NCI-H524 treated with DMSO at 0.1 percent for 48 hours (cell line): ENCODE results near the gene TGM1.

Experiments
- DNase-seq: peaks from one replicate; lab custom pipeline; 2025; lab: John Stamatoyannopoulos, UW

The TGM1 gene

DNA sequence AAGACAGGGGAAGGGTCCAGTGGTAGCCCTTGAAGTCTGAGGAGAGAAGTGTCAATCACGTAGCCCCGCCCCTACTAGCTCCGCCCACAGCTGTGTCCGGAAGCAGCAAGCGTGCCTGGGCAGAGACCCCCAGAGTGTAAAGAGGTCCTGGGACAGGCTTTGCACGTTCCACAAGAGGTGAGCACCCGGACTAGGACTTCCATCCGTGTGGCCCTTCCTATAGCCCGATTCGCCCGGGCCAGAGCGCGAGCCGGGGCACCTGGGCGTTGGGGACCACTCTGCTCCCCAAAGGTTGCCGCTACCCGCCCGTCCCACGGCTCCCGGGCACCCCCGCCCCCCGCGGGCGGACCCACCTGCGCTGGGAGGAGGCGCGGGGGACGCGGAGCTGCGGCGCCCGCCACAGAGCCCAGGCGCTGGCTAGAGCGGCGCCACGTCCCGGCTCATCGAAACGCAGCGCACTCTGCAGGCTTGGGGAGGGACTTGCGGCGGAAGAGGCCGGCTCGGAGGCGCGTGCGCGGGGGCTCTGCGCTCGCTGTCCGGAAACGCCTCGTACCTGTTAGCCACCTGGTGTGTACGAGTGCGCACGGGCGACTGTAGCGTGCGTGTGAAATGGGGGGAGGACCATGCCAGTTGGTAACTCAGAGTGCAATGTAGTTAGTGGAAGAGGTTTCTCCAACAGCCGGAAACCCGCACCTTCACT, 8.3 kb upstream of the TGM1 start, which contains the start of gene RABGGTA:
Gene RABGGTA (minus strand): TSS at position 464 of the 700 bp plus-strand sequence. CDS start 482 bp downstream, outside the sequence.
- DNase-seq, result peak; percentile 61

DNA sequence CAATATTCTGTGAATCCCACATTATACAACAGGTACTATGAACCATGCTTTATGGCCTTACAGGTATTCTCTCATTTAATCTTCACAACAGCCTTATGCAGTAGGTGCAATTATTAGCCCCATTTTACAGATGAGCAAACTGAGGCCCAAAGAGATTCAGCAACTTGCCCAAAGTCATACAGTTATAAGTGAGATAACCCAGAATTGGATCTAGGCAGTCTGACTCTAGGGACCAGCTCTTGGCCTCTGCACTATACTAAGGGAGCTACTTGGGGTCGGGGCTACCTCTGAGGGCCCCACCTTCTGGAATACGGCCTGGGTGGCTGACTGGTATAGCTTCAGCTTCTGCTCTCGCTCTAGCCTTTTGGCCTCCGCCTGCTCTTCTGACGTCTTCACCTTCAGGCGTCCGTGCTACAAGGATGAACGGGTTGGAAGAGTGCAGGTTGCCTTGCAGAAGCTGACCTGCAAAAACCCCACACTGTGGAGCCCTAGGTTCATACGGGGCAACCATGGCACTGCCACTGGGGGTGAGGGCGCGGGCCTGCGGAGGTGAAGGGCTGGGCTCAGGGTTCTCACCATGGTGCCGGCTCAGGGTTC, 7.7 kb upstream of the TGM1 start:
- DNase-seq, result no peak

DNA sequence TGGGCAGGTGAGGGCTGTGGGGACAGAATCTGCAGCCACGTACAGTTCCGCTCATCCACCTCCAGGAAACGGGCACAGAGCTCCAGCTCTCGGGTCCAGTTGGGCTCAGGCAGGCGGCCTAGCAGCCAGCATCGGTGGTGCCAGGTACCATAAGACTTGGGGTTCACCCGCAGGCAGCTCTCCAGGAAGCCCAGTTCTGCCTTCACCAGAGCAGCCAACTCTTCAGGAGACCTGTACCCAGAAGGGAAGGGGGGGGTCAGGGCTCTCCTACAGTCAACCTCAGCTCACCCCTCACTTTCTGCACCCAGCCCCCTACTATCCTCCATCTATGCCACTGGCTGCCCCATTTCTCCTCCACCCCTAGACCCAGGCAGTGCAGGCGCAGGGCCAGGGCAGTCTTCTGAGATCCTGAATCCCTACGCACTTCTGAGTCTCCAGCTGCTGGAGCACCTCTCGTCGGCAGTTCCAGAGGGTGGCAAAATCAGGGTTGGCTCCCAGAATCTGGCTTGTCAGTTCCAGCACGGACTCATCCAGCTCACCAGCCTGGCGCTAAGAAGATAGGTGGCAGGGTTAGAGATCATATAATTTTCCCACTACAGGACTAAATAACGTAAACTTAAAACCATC, 7.0 kb upstream of the TGM1 start:
- DNase-seq, result no peak

DNA sequence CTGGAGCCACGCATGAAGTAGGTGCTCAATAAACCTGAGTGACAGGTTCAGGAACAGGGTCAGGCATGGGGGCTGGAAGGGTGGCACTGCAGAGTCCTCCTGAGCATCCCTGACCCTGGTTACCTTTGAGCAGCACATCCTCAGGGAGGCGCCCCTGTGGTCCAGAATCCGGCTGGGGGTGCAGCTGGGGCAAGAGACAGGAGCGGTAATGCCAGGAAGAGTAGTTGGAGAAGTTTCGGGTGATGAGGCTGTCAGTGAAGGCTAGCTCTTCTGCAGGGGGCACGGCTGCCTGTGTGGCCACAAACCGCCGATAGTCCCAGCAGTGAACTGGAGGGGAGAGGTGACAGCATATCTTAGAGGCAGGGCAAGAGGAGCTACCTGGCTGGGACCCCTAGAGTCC, 6.4 kb upstream of the TGM1 start:
- DNase-seq, result no peak

DNA sequence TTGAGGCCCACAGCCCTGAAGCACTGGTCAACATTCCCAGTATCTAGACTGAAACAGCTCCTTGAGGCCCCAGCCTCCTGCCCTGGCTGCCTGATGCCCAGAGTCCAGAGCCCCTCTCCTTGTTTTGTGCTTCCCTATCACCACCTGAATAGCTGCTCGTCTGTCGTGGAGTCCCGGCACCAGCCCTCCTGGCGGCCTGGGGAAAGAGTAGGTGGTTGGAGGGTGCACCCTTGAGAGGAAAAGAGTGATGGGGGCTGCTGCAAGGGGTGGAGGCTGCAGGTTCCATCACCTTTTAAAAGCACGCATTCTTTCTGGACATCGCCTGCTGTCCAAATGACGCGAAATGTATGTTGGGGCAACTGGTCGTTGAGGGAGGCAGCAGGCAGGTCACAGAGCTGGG, 5.2 kb upstream of the TGM1 start:
- no peak for DNase-seq

DNA sequence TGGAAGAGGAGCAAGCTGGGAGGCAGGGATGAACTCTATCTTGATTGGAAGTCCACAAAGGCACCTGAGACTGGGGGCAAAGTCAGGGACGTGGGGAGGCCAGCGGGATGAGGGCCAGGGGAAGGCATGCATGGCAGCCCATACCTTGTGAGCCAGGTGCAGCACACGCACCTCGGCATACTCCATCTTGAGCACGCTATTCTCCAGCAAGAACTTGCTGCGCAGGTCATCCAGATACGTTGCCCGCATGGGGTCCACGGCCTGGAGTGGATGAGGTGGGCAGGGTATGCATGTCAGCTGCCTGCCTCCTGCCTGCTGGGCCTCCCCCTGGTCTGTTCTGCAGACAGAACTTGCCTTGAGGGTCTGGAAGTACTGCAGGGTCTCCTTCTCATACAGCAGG, 4.5 kb upstream of the TGM1 start:
- no peak for DNase-seq

DNA sequence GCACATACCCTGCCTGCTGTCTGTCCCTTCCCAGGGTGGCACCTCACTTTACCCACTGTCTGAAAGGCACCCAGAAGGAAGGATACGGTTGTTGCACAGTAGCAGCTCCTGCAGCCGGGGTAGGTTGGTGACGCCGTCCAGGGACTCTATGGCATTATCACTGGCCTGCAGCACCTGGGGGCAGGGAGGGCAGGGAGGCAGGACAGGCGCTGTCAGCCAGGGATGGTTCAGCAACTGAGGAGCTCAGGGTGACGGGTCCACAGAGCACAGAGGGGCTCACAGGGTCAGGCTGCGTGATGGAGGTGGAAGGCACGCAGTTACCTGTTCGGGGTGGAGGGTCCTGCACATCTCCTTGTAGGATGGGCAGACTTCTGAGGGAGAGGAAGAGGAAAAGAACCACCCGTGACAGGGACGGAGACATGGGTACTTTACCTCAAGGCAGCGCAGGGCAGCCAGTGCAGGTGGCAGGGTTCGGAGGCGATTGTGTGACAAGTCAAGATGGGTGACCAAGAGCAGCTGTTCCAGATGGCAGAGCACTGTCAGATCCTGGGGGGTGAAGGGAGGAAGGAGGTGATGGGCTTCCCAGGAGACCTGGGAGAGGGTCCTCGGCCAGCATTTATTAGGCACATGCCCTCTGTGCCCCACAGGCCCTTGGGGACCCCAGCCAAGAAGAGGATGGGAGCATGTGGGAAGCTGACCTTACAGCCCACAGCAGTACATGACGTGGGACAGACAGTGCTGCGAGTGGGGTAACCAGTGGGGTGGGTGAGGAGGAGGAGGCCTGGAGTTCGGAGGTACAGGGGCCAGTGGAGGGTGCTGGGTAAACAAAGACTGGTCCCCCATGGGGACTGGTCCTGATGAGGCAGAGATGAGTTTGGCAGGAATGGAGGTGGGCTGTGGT, 3.6 kb upstream of the TGM1 start:
- no peak for DNase-seq

DNA sequence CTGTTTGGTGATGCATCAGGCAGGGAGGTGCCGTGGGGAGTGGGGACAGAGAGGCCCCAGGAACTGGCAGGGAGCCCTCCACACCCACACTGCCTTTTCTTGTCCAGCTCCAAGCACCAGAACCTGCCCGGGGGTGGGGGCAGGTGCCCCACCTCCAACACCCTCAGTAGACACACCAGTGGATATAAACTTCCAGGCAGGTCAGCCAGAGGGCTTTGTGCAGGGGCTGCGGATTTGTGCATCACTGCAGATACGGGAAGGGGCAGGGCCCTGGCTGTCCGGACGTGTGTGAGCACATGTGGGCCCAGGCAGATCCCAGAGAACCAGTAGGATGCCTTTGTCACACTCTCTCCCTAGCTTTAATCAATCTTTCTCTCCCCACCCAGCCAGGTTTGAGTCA, 1.3 kb upstream of the TGM1 start:
- DNase-seq, result no peak

DNA sequence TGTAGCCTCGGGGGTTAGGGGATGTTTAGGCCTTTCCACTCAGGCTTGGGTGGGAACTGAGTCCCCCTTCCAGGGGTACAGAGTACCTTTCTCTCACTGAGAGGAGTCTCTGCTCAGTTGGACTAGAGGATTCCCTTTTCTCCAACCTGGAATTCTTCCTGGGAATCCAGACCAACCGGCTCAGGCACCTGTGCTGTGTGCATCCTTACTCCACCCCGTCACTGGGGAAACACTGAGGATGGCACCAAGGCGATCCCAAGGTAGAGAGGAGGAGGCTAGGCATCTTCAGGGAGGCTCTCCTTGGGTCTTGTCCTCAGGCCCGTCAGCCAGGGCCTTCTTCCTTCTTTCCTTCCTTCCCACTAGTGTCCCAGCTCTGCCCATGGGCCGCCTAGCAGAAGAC, 871 bp upstream of the TGM1 start:
- no peak for DNase-seq

DNA sequence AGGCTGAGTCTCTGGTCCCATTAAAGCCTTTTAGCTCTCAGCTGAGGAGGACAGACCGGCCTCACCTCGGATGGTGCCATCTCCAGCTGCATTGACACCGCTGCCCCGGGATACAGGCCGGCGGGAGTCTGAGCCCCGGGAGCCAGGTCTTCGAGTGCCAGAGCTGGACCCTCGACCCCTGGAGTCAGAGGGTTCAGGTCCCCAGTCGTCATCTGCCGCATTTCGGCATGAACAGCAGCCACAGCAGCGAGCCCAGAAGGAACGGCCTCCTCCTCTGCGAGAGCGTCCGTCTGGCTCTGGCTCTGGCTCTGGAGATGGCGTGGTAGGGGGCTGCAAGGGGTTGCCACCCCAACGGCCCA, 1.0 kb downstream of the TGM1 start:
- DNase-seq, result no peak

DNA sequence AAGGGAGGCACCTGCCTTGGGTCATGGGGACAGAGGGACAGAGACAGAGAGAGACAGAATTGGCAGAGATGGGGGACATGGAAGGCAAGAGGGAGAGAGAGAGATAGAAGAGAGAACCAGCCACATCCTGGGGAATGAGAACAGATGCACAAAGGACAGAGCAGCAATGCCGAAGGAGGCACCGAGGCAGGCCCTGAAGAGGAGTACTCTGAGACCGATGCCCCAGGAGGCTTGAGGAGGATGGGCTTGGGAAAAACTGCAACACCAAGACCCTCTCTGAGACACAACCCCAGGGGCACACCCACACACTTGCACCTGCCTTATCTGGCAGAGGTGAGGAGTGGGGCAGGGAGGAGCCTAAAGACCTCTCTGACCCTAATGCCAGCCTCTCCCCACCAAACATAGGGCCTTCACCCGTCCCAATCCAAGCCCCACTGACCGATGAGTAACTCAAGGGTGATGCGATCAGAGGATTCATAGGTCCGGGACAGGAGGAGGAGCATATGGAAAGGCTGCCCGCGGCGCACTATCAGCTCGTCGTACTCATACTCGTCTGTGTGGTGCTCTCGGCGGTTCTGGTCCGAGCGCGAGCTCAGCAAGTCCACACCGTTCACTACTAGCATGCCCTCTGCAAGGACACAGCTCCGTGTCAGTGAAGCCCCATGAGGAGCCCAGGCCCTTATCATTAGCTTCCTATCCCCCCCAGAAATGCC, 1.6 kb downstream of the TGM1 start:
- no peak for DNase-seq

DNA sequence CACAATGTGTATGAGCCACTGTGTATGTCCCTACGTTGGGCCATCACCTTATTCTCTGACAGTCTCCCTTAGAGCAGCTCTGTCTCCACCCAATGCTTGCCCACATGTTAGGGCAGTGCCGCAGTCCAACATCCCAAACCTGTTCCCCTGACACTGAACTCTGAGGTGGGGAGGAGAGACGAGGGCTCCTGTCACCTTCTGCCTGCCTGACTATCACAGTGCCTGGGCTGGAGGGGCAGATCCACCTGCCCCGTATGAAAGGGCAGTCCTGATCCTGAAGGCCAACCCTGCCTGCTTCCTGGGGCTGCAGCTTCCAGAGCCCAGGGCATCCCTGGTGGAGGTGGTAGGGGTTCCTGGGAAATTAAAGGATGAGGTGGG, 2.2 kb downstream of the TGM1 start:
- no peak for DNase-seq

DNA sequence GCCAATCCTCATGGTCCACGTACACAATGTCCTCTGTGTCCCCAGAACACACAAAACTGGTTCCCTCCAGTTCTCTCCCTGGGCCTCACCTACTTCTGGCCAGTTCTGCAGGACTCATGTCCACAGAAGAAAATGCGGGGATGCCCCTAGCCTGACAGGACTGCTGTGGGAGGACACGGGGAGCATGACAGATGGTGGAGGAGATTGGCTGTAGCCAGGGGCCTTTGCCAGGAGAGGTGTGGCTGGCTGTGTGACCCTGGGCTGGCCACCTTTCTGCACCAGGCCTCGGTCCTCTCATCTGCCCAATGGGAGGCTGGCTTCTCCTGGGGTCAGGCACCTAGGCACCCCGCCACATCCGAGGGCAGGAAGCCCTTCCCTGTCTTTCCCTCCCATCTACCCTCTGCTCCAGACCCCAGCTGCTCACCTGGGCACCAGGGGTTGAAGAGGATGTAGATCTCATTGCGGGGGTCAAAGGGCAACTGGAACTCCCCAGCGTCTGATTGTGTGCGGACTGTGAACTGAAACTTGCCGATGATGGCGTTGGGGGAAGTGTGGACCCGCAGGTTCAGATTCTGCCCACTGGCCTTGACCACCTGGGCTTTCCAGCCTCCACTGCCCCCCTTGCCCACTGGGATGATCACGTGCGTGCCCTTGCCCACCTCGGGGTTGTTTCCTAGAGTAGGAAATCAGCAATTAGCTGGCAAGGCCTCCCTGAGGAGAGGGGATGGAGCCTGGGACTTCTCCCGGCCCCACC, 2.8 kb downstream of the TGM1 start:
- no peak for DNase-seq

DNA sequence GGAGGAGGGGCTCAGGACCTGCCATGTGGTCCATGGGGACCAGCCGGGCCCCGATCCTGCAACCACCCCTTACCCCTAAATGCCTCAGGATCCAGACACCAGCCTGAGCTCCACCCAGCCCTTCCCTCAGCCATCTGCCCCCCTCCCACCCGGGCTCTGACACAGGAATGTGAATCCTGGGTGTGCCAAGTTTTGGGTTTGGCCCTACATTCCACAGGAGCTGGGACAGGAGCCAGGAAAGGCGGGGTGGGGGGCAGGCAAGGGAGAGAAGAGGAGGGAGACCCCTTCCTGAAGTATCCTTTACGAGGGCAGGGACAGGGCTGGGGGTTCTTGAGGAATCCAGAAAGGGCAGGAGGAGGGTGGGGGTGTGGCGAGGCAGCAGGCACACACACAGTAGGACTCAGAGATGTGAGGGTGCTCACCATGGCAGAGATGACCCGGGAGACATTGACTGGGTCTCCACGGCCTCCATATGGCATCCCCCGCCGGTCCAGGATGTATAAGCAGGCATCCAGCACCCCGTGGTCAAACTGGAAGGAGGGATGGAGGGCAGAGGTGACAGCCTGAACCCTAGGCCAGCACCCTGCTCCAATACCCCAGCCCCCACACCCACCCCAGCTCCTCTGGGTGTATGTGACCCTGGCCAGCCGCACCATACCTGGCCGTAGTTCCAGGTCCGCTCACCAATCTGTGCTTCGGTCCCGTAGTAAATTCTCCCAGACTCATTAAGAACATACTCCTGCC, 3.5 kb downstream of the TGM1 start:
- DNase-seq, result no peak

DNA sequence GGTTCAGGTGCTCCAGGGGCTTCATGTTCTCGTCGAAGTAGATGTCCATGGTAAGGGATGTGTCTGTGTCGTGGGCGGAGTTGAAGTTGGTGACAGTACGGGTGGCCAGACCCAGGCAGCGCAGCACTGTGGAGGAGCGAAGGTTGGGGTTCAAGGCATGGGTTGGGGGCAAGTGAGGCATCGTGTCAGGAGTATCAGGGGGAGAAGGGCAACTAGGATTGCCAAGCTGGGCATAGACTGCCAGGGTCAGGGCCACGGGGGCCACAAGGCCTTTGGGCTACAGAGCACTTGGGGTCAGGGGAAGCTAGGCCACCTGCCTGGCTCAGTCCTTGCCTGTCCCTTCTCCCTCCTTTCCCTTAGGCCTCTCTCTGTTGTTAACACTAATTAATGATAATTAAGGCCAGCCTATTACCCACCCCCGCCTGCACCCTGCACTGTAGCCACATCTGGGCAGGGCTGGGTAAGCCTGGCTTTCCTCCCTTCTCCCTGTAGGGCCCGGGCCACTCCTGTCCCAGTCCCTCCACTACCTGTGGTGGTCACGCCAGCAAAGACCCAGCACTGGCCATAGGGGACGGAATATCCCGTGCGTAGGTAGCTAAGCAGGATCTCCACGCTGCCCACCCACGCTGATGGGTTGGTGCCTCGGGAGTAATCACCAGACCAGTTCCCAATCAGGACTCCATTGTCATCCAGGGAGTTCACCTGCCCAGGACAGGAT, 4.3 kb downstream of the TGM1 start:
- no peak for DNase-seq

DNA sequence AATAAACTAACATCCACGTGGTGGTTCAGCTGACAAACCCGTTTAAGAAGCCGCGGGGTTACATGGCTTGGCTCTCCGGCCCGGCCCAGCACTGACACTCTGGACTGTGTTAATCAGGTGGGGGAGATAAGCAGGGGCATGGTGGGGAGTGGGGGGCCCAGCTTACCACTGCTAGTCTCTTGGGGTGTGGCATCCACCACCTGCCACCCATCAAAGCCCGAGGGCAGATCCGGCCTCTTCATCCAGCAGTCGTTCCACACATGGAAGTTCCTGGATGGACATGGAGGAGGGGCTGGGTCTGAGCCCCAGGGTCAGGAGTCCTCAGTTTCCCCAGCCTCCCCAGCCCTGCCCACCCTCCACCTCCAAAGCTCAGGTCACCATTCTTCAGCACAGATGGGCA, 4.9 kb downstream of the TGM1 start:
- no peak for DNase-seq

DNA sequence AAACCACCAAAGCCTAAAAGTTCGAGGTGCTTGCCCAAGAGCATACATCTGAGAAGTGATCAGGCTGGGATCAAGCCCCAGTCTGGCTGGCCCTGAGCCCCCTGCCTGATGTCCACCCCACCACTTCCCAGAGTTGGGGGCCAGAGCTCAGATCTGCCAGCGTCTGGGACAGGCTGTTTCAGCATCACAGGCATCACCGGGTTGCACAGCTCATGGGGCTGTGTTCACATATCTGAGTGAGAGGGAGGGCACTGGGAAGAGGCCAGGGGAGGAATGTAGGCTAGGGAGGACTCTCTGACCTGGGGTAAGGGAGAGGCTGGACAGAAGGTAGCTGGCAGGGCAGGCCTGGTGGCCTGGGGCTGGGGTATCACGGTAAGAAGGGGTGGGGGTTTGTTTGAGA, 6.0 kb downstream of the TGM1 start:
- DNase-seq, result no peak

DNA sequence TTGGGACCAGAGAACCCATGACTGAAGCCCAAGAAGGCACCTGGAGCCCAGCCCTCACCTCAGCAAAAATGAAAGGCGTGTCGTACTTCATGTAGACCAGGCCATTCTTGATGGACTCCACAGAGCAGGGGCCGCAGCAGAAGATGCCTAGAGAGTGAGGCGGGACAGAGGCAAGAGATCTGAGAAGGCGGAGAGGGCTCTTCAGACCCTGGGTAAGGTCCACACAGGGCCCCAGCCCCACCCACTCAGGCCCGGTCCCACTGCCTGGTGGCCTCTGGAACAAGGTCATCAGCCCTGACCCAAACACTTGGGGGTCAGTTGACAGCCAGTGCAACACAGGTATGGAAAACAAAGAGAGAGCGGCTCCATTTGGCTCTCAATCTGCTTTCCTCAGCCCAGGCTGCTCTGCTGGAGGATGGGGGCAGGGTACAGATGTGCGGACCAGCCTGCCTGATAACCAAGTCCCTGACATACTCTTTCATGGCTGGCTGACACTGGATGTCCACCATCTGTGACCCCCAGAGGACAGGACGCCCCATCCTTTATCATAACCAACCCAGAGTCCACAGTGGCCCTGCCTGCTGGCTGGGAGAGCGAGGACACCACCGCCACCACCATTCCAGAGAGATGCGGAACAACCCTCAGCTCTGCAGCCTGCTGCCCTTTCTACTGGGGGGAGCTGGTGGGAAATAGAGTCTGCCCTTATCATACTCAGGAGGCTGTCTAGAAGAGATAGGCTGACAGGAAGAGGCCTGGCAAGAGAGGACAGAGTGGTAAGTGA, 6.9 kb downstream of the TGM1 start:
- no peak for DNase-seq

DNA sequence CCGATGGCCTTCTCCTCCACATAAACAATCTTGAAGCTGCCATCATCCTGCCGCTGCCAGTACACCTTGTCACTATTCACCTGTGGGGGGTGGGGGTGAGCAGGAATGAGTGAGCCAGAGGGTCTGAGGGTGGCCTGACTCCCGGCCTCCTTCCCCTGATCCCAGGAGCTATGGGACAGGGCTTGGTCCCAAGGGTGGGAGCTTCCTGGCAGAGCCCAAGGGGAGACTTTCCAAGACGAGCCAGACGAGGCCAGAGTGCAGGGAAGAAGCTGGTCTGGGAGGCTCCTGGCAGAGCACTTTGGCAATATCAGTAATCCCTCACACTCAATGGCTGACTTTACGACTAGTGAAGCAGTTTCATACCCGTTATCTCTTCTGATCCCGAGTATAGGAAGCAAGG, 7.5 kb downstream of the TGM1 start:
- DNase-seq, result no peak
